Colonic mucosa (tissue), 4 donors: ENCODE measurements around the gene AGPAT3. TPM values are rescaled to one million over a fixed set of nuclear protein-coding genes. Genes with fewer than 3 reads are reported as not detected.

Experiments used
- DNase-seq: peaks from one replicate; pipeline ENCODE4 v3.0.0-alpha.2; 2020
- H3K27ac ChIP-seq: fragments of 200-600 bp; one replicate; pipeline ENCODE4 v1.8.0; 2021
- H3K27me3 ChIP-seq: fragments of 200-600 bp; one replicate; pipeline ENCODE4 v1.8.0; 2021
- H3K36me3 ChIP-seq: fragments of 200-600 bp; one replicate; pipeline ENCODE4 v1.8.0; 2021
- H3K4me1 ChIP-seq: fragments of 200-600 bp; one replicate; pipeline ENCODE4 v1.8.0; 2021; ENCODE audit warnings: mild to moderate bottlenecking
- H3K4me3 ChIP-seq: fragments of 200-600 bp; one replicate; pipeline ENCODE4 v1.8.0; 2021
- H3K9ac ChIP-seq, 2 donors: one replicate each; pipeline ENCODE4 v1.7.0; 2013; ENCODE audit warnings: control low read depth in 2 of 2, low read depth in 2 of 2, low read length in 2 of 2
- H3K9me3 ChIP-seq: fragments of 200-600 bp; one replicate; pipeline ENCODE4 v1.8.0; 2021
- intact Hi-C: fragments of 100-400 bp; cut with DNase I; formaldehyde crosslinking; loops from one replicate; pipeline ENCODE4 v1.14.1; 2022
- total RNA-seq, 2 donors: library from RNA; stranded (reverse); fragmentation: NEBNext Ultra II Directional in 1 of 2; extraction: Animal tissue kit (Norgen Biotek cat#: 25700) in 1 of 2; gene quantifications; one replicate each; pipeline ENCODE4 v1.2.1, GENCODE V29; 2021
- TF ChIP-seq, protein P1 (sequence below): fragments of 200-600 bp; IDR thresholded peaks from one replicate; pipeline ENCODE4 v1.8.0; 2022; ENCODE audit warnings: antibody characterized with exemption, mild to moderate bottlenecking
- donor health status: healthy.
- donor health status: DM: no; HTN: no; CAD: no.
- donor health status: DM: no; HTN: no; CAD: no.

AGPAT3 gene
- total RNA-seq, 2 donors from 2014 or later = 82.2 to 101 TPM

DNA sequence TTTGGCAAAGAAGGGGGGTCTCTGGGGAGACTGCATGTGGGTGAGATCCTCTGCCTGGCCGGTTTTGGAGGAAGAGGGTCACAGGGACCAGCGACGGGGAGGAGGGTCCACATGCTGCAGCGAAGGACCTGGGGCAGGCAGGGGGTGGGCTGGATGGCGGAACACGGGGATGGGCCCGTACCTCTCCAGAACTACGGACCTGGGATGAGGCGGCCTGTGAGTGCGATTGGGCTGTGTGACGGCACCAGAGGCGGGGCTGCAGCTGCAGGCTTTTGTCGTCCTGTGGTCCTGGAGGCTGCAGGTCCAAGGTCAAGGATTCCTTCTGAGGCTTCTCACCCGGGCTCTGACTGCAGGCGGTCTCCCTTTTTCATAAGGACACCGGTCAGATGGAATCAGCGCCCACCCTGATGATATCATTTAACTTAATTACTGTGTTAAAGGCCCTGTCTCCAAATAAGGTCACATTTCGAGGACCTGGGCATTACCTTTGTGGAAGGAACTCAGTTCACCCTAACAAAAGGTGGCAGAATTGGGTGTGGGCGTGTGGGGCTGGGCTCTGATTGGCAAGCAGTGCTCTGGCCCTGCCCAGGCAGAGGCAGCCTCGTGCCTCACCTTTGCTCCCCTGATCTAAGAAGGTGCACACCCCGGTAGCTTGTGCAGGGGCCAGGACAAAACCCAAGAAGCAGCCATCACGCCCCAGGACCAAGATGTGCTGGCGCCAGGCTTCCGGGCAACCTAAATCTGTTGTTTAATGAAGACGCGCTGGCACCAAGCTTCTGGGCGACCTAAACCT is 87.1 kb downstream of the AGPAT3 start:
- no peaks in the 10 kb centered on the region for H3K36me3 ChIP-seq
- H3K9me3 ChIP-seq = no peaks in the 10 kb centered on the region
- TF ChIP-seq, protein P1, sequence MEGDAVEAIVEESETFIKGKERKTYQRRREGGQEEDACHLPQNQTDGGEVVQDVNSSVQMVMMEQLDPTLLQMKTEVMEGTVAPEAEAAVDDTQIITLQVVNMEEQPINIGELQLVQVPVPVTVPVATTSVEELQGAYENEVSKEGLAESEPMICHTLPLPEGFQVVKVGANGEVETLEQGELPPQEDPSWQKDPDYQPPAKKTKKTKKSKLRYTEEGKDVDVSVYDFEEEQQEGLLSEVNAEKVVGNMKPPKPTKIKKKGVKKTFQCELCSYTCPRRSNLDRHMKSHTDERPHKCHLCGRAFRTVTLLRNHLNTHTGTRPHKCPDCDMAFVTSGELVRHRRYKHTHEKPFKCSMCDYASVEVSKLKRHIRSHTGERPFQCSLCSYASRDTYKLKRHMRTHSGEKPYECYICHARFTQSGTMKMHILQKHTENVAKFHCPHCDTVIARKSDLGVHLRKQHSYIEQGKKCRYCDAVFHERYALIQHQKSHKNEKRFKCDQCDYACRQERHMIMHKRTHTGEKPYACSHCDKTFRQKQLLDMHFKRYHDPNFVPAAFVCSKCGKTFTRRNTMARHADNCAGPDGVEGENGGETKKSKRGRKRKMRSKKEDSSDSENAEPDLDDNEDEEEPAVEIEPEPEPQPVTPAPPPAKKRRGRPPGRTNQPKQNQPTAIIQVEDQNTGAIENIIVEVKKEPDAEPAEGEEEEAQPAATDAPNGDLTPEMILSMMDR = no peak
- H3K4me3 ChIP-seq = no peak overlapping the region
- no peaks in the 10 kb centered on the region for H3K27me3 ChIP-seq
- no peak overlapping the region for H3K9ac ChIP-seq
- H3K27ac ChIP-seq = no peak overlapping the region
- intact Hi-C loops = no loop called here
- no peaks in the 10 kb centered on the region for H3K4me1 ChIP-seq
- DNase-seq = no peak

DNA sequence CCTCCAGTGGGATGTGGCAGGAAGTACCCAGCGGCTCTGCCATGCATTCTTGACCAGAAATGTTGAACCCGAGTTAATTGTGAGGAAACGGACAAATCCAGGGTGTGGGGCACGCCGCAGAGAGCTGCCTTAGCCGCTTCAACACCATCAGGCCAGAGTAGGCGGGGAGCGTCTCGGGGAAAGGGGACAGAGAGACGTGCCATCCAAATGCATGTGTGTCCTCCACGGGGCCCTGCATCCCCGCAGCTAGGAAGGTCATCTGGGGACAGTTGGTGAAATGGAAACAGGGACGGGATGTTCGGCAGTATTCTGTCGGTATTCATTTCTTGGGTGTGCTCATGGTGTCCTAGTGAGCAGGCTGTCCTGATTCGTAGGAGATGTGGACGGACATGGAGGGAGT is 88.0 kb downstream of the AGPAT3 start:
- no peaks in the 10 kb centered on the region for H3K4me1 ChIP-seq
- TF ChIP-seq, protein P1 = no peak
- no peak overlapping the region for H3K9ac ChIP-seq
- H3K27me3 ChIP-seq = no peaks in the 10 kb centered on the region
- intact Hi-C loops = no loop called here
- no peaks in the 10 kb centered on the region for H3K9me3 ChIP-seq
- H3K4me3 ChIP-seq = no peak overlapping the region
- no peak for DNase-seq
- H3K36me3 ChIP-seq = no peaks in the 10 kb centered on the region
- H3K27ac ChIP-seq = no peak overlapping the region

DNA sequence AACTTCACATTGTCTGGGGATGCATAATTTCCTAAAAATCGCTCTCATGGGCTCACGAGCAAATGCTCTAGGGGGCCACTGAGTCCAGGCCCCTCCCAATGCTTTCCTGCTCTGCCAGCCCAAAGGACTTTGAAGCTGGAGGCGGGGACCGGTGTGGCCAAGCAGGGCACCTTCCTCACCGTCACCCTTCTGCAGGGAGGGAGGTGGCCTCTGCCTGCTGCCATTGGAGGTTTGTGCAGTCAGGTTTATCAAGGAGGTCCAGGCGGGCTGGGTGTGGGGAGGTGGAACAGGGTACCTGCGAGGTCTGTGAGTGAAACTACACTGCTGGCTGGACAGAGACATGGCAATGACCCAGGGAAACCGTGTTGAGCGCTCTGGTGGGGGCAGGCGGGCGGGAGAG is 89.0 kb downstream of the AGPAT3 start:
- no peak for DNase-seq
- intact Hi-C loops = no loop called here
- Histone ChIP-seq H3K27ac (no peak overlapping the region), H3K9ac (peak overlapping the region in 1 of 2 donors; percentile 18), H3K27me3 (no peaks in the 10 kb centered on the region), H3K36me3 (no peaks in the 10 kb centered on the region), H3K4me1 (no peaks in the 10 kb centered on the region), H3K4me3 (no peak overlapping the region), H3K9me3 (no peaks in the 10 kb centered on the region)
- TF ChIP-seq, protein P1 = no peak

DNA sequence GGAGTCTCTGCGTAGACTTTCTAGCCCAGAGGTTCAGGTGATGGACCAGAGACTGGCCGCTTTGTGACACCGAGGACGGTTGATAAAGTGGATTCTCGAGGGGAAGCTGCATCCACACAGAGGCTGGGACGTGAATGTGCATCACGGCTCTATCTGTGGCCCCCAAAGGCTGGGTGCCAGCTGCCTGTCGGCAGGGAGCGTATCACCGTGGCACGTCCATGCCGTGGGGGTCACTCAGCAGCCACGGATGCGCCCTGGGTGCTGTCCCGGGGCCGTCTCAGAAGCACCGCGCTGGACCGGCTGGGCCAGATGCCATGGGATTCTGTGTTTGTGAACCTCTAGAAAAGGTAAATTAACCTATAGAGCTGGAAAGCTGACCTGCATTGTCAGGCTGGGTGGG is 89.9 kb downstream of the AGPAT3 start:
- DNase-seq = no peak
- Histone ChIP-seq H3K4me3 (no peak overlapping the region), H3K27me3 (no peaks in the 10 kb centered on the region), H3K4me1 (no peaks in the 10 kb centered on the region), H3K27ac (no peak overlapping the region), H3K9ac (no peak overlapping the region), H3K36me3 (no peaks in the 10 kb centered on the region), H3K9me3 (no peaks in the 10 kb centered on the region)
- TF ChIP-seq, protein P1 = no peak
- intact Hi-C loops = no loop called here

DNA sequence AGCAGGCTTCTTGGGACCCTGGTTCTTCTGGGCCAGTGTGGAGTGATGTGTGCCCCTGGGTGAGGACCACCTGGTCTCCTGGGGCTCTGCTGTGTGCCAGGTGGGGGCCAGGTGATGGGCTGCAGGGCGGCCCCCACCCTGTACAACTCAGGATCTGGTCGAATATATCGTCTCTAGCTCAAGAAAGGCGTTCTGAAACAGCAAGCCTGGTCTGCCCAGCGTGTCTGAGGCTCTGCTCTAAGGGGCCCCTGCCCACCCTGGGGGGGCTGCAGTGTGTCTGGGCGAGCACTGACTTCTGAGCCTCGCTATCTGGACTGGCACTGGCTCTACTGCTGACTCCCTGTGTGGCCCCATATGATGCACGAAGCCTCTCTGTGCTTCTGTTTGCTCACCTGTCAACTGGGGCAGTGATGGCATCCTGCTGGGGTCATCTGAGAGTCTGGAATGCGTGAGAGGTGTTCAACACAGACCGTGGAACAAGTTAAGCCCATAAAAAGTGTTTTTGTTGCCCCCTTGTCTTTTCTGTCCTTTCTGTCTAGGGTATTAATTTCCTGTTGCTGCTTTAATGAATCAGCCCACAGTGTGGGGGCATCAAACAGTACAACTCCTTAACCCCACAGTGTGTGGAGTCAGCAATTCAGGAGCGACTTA is 91.1 kb downstream of the AGPAT3 start:
- Histone ChIP-seq H3K36me3 (no peaks in the 10 kb centered on the region), H3K9ac (no peak overlapping the region), H3K9me3 (no peaks in the 10 kb centered on the region), H3K27me3 (no peaks in the 10 kb centered on the region), H3K27ac (no peak overlapping the region), H3K4me3 (no peak overlapping the region), H3K4me1 (no peaks in the 10 kb centered on the region)
- TF ChIP-seq, protein P1 = no peak
- intact Hi-C loops = no loop called here
- DNase-seq = no peak
